ENCODE data around the gene CLIP4.

CLIP4 gene

GRCh38 chr2:29182920-29183319, 67.7 kb downstream of the CLIP4 start:
- no peak overlapping the region for H3K4me3 ChIP-seq (replicated peaks; ENCODE audit: low read depth, low read length)
- TF ChIP-seq CTCF (IDR thresholded peaks at IDR 0.05; ENCODE audit: low read length, missing control alignments) = no peak
- DNase-seq (ENCODE audit: low read depth) = no peak

- TF ChIP-seq CTCF (IDR thresholded peaks at IDR 0.05; ENCODE audit: low read length, missing control alignments) = no peak
- no peak for DNase-seq (ENCODE audit: low read depth)
- no peak overlapping the region for H3K4me3 ChIP-seq (replicated peaks; ENCODE audit: low read depth, low read length)
Measured at GRCh38 chr2:29184531-29184930, 69.3 kb downstream of the CLIP4 start.

GRCh38 chr2:29186817-29187216, 71.6 kb downstream of the CLIP4 start:
- no peak for TF ChIP-seq CTCF (IDR thresholded peaks at IDR 0.05; ENCODE audit: low read length, missing control alignments)
- no peak for DNase-seq (ENCODE audit: low read depth)
- no peak overlapping the region for H3K4me3 ChIP-seq (replicated peaks; ENCODE audit: low read depth, low read length)

GRCh38 chr2:29187926-29188325, 72.7 kb downstream of the CLIP4 start:
- H3K4me3 ChIP-seq (replicated peaks; ENCODE audit: low read depth, low read length) = no peak overlapping the region
- no peak for DNase-seq (ENCODE audit: low read depth)
- TF ChIP-seq CTCF (IDR thresholded peaks at IDR 0.05; ENCODE audit: low read length, missing control alignments) = no peak

GRCh38 chr2:29189052-29189451, 73.8 kb downstream of the CLIP4 start:
- no peak for DNase-seq (ENCODE audit: low read depth)
- H3K4me3 ChIP-seq (replicated peaks; ENCODE audit: low read depth, low read length) = no peak overlapping the region
- TF ChIP-seq CTCF (IDR thresholded peaks at IDR 0.05; ENCODE audit: low read length, missing control alignments) = no peak

- no peak for TF ChIP-seq CTCF (IDR thresholded peaks at IDR 0.05; ENCODE audit: low read length, missing control alignments)
- DNase-seq (ENCODE audit: low read depth) = no peak
Measured at GRCh38 chr2:29191817-29192216, 76.6 kb downstream of the CLIP4 start.

GRCh38 chr2:29192526-29192925, 77.3 kb downstream of the CLIP4 start:
- H3K4me3 ChIP-seq (replicated peaks; ENCODE audit: low read depth, low read length) = no peak overlapping the region
- DNase-seq (ENCODE audit: low read depth) = peak; percentile 24
- TF ChIP-seq CTCF (IDR thresholded peaks at IDR 0.05; ENCODE audit: low read length, missing control alignments) = no peak

More at GRCh38 chr2:29191817-29192216, 76.6 kb downstream of the CLIP4 start:
- no peak overlapping the region for H3K4me3 ChIP-seq (replicated peaks; ENCODE audit: low read depth, low read length)

Data from fibroblast of pulmonary artery (primary cell).